GM21723 (cell line): Measurements from ENCODE around the gene ATXN1.
A peak's percentile ranks its signal among the peaks of the same experiment; 100 is the strongest.

Experiments
- ATAC-seq: cut with Tn5 transposase; IDR thresholded peaks from one replicate; pipeline ENCODE4 v1.9.1; 2021; ENCODE audit warnings: mild to moderate bottlenecking, moderate library complexity; ENCODE audit not compliant: unreplicated experiment

ATXN1 gene

DNA sequence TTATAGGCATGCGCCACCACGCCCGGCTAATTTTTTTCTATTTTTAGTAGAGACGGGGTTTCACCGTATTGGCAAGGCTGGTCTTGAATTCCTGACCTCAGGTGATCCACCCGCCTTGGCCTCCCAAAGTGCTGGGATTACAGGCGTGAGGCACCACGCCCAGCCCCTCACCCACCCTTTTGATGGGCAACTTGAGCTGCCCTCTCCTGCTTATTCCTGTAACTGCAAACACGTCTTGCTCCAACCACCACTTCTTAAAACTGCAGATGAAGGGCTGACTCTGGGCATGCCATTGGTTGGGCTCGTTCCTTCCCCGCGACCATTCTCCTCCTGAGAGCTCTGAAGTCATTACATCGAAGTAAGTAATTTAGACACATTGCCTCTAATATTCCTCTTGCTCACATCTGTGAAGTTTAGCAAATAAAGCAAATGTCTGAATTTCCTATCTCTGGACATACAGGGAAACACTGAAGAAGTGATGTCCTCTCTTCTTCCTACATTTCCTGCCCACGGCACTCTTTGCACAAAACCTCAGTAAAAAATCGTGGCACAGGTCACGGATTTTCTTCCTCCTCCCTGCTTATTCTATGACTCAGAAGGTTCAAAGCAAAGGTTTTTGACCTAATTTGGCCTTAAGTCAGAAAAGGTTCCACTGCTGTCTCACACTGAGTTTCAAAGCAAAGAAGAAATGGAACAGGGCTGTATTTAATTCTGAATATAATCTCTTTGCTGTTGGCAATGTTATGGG lies 405.4 kb downstream of the ATXN1 start:
- ATAC-seq, result no peak

DNA sequence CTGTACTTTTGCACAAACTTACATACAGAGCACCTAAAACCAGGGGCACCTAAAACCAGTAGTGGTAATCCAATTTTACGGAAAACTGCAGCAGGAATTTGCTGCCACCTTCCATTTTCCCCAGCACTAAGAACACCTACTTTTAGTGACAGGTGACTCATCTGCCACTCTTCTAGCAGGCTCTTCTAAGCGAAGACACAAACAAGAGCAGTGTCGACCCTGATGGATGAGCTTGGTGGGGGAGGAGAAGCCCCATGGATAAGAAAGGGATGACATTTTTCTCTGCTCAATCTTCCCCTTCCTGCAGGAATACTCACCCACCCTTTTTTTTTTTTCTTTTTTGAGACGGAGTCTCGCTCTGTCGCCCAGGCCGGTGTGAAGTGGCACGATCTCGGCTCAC lies 406.0 kb downstream of the ATXN1 start:
- ATAC-seq, result no peak

DNA sequence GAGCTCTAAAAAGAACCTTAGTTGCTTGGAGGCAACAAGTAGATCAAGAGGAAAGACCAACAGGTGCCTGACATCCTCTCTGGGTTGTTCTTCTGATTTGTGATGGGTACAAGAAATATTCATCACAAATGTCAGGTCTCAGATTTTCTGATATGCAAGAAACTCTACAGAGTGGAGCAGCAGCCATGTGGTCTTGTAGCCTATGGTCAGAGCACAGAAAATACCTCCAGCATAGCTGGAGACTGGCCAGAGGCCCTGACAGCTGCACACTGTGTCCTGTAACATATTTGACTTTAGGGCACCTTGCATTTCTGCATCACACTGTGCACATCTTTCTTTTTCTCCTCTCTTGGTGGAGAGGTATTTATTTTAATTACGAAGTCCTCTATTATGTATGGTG lies 406.6 kb downstream of the ATXN1 start:
- no peak for ATAC-seq

DNA sequence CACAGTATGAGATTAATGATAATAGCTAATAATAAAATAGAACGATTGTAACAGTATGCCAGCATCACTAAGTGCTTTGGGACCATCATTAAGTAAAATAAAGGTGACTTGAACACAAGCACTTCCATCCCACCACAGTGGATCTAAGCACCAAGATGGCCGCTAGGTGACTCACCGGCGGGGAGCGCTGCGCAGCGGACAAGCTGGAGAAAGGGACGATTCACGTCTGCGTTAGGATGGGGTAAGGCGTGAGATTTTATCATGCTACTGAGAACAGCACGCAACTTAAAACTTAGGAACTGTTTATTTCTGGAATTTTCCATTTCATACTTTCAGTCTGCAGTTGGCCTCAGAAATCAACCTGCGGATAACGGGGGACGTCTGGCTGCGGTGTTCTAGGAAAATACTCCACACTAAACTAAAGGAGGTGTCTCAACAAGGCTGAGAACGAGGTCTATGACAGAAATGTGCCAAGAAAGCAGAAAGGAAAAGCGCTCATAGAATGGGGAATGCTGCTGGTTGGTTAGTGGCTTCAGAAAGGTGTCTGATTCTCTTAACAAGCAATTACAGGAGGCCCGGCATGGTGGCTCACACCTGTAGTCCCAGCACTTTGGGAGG lies 408.3 kb downstream of the ATXN1 start:
- ATAC-seq, result no peak

DNA sequence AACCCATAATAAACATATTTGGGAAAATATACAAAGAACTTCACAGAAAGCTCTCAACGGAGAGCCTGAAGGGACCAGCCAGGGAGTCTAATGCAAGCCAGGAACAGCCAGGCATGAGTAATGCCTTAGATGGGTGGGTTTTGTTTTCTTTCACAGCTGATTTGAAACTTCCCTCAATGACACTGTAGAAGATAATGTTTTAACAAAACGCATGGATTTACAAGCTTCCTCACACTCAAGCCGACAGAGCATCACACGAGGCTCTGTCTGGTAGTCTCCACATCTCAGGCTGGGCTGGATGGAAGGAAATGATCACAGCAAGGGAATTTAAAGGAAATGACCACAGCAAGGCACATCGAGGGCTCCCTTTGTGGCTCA lies 409.0 kb downstream of the ATXN1 start:
- no peak for ATAC-seq

DNA sequence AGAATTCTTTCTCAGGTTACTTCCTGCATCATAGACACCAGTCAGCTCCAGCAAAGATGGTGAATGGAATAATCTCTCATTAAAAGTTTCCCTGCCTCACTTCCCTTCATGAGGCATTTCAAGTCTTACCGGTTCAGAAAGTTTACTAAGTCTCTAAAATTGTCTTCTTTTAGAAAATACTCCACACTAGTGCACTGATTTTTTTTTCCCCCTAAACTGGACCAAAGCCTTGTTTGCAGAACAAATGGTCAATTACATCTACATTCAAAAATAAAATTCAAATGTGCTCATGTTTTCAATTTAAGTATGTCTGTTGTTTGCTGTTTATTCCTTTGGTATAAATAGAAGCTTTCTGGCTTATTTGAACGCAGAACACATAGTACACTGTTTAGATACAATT lies 411.7 kb downstream of the ATXN1 start:
- no peak for ATAC-seq

DNA sequence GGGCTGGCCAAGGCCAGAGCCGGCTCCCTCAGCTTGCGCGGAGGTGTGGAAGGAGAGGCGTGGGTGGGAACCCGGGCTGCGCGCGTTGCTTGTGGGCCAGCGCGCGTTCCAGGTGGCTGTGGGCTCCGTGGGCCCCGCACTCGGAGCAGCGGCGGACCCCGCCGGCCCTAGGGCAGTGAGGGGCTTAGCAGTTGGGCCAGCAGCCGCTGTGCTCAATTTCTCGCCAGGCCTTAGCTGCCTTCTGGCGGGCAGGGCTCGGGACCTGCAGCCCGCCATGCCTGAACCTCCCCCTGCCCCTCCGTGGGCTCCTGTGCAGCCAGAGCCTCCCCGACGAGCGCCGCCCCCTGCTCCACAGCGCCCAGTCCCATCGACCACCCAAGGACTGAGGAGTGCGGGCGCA lies 414.4 kb downstream of the ATXN1 start:
- no peak for ATAC-seq

DNA sequence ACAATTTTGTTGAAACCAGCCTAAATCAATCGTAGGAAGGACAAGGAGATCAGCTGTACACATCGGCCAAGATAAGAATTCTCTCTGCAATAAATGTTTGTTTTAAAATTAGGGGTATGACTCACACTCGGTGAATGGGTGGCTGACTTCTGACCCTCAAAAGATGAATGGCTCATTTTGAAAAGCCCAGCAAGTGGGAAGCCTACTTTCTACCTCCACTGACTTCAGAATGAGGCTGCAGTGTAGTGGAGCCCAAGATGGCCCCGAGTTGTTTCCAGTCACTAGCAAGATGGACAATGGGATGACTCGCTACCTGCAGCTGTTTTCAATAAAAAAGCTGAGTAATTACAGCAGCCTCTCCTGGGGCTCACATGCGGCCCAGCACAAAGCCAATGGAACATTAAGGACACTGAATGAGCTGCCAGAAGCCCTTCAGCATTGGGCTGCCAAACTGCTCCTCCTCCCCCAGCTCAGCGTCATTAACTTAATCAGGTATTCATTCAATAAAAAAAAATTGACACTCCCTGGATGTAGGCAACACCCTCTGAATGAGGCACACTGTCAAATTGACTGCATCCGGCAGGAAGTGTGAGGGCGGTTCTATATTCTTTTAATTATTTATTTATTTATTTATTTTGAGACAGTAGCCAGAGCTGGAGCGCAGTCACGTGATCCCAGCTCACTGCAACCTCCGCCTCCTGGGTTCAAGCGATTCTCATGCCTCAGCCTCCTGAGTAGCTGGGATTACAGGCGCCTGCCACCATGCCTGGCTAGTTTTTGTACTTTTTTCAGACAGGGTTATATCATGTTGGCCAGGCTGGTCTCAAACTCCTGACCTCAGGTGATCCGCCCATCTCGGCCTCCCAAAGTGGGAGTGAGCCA lies 415.6 kb downstream of the ATXN1 start:
- no peak for ATAC-seq

DNA sequence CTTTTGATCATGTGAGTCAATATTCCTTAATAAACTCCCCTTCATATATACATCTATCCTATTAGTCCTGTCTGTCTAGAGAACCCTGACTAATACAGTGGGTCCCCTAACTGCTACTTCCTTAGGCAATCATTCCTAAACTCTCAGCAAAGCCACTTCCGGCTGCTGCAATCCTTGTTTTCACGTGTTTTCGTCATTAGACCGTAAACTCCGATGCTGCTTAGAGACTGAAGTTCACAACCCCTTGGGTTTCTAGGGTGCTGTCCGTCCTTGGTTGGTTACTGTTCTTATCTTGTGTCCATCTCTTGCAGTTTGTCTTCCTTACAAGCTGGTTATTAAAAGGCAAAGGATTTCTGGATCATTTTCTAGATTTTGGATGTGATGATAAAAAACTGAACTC lies 416.5 kb downstream of the ATXN1 start:
- no peak for ATAC-seq

DNA sequence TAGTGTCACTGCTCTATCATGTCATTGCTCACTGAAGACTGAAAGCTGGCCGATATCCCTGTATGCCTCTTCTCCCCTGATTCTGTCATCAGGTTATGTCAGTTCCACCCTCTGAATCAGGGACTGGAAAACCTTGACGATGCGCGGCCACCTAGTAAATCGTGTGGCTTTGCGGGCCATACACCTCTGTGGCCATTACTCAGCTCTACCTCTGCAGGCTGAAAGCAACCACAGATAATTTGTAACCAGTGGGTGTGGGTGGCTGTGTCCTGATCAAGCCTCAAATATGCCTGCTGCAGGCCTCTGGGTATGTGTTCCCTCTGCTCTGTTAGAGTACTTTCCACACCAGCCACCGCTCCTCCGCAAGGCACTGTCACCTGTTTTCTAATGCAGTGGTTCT lies 417.7 kb downstream of the ATXN1 start:
- no peak for ATAC-seq

DNA sequence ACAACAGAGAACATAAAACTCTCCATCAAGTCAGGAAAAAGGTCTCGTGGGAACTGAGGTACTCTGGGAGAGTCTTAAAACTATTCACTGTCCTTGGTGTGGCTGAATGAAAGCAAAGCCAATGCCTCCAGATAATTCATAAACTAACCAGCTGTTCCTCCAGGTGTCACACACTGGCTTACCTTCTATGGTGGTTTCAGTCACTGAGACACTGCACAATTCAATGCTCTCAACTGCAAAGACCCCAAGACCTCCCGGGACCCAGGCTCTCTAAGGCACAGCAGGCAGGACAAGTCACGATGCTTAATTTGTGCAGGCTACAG lies 422.0 kb downstream of the ATXN1 start:
- no peak for ATAC-seq

DNA sequence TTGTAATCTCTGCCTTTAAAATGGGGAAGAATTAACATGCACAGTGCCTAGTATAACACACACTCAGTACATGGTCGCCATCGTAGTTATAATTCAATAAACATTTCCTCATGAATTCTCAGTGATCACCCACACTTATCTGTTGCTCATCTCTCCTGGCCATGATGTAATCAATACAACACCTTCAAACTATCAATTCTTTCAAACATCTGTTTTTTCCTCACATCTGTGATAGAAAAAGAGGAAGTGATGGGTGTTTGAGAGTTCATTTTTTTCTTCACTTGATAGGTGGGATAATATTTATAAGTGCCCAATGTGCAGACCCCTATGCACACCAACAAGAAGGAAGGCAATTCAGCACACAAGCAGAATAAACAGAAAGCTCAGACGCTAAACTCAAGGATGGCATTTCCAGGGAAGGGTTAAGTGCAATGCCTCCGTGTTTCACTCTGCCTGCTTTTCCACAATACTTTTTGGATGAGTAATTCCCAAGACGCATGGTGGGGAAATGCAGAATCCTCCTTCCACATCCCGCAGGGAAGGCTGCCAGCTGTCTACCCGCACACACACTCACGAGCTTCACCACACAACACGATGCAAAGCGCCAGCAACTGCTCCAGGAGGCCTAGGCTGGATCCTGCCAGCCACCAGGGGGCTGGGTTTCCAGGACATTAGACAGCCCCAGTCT lies 422.5 kb downstream of the ATXN1 start:
- ATAC-seq, result no peak

DNA sequence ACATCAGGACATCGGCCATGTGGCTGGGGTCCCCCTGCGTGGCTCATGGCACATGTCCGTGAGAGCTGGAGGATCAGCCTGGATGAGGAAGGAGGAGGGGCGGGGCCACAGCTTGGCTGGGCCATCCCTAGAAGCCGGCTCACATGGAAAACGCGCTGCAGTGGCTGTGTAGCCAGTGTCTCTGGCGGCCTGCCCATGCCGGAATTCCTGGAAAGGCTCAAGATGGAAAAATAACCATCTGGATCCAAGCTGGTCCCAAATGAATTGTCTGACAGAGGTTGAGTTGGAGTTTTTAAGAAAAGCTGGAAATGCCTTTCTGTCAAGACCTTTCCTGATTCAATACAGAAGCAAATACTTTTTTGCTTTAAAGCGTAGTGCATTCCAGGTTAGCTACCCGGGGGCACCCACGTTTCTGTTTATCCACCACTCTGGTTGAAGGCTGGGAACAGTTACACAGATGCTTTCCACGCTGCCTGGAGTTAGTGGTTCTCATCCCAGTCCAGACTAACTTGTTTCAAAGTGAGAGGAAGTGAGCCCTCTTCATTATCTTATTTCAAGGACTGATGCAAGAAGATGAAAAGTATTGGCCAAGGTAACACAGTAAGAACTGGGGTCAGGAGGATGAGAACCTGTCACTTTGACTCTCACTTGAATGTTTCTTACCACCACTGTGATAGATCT lies 423.8 kb downstream of the ATXN1 start:
- ATAC-seq, result no peak

DNA sequence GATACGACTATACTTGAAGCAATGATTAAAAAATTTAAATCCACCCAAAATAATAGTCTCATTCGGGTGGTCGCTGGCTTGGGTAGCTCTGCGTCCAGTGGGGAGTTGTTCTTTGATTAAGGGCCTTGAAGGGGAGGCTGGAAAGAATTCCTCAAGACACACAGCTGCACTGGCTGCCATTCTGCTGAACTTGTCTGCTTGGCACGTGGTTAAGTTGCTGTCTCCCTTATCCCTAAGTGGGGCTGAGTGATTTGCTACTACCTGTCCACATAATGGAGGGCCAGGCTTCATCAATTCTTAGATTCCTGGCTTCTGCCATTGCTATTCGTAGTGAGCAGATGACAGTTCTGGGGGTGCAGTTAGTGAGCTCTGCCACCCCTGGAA lies 424.4 kb downstream of the ATXN1 start:
- ATAC-seq, result no peak

DNA sequence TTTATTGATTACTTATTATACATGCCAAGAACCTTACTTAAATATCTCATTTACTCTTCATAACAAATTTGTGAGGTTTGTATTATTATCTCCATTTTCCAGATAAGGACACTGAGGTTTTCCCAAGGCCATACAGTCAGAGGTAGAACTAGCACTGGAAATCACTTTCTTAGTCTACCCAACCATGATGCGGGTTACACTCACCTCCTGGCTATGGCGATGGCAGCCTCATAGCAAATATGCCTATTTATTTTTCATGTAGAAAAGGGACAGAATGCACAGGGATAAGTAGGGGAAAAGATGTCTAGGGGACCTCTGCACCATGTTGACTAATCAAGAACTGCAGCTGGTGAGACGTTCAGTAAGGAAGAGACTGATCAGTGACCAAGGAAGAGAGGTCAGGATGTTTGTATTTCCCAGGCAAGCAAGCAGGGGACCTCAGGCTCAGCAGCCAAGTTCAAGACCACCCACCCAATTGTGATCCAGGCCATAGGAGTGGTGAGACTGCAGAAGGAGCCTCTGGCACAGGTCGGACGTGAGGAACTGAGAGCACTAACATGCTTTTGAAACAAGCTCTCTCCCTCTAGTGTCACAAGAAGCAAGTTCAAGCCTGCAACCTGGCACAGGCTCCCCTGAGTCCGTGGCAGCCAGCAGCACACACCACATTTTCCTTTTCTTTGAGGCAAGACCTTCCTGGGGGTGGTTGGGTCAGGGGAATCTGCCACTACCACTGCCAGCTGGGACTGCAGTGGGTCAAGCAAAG lies 425.0 kb downstream of the ATXN1 start:
- no peak for ATAC-seq

DNA sequence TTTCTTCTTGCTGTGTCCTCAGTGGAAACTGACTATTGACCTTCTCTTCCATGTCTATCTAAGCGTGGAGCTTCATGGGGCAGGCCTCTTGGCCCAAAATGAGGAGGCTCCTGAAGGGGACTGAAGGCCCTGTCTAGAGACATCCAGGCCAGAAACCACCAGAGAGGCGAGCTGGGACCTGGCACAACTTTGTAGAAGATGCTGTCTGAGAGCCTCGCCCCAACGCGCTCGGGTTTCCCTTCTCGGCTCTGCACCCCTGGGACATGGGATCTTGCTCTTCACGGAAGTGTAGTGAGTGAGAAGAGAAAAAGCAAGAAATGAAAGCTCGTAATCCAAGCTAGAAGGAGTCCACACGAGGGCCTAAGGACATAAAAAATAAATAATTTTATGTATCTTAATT lies 426.1 kb downstream of the ATXN1 start:
- no peak for ATAC-seq

DNA sequence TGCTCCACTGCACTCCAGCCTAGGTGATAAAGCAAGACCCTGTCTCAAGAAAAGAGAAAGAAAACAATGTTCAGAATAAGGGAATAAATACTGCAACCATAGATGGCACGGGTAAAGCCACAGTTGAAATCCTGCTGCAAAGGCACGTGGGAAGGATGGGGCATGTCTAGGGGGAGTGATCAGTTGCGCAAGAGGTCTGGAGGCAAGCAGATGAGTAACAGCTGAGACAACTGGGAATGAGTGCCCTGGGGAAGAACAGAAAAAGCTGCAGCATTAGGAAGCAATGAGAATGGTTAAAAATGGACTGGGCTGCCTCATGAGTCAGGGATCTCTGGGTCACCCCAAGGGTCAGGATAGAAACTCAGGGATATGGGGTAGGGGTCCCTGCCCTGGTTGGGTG lies 426.6 kb downstream of the ATXN1 start:
- no peak for ATAC-seq

DNA sequence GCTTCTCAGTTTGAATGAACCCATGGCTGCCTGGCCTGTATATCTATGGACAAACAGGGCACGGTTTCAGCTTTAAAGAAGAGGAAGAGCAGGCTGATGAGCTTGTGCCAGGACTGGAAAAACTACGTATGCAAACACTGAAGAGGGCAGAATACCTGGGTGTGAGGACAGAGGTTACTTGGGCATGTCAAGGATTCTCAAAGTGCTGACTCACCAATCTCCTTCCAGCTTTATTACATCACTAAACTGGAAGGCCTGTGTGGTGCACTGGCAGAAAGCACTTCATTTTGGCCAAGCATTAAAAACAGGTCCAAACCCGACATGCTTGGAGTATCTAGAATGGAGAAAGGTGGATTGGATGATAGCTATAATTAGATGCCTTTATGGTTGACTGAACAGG lies 427.7 kb downstream of the ATXN1 start:
- no peak for ATAC-seq

DNA sequence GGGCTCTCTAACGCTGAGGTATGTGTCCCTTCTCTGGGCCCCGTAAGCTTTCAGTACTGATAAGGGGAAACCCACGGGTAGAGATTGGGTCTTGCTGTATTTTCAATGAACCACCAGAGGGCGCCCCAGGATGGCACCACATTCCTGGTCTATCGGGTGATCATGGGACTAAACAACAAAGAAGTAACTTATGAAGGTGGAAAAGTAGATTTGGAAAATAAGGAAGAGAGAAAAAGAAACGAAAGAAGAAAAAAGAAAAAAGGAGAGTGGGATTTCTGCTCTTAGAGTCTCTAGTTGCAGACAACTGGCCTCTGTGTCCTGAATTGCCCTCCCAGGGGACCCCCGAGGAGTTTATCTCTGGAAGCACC lies 429.1 kb downstream of the ATXN1 start:
- peak; percentile 91 for ATAC-seq
